Urinary bladder (tissue), 4 donors: ENCODE measurements around the gene LARGE2. TPM values are rescaled to one million over a fixed set of nuclear protein-coding genes. Genes with fewer than 3 reads are reported as not detected.

ENCODE experiments used
- DNase-seq: peaks from one replicate; pipeline ENCODE4 v3.0.0-alpha.2; 2015; ENCODE audit errors: extremely low spot score
- H3K27ac ChIP-seq: one replicate; pipeline ENCODE4 v1.5.1; 2013; ENCODE audit warnings: low read depth, mild to moderate bottlenecking, moderate library complexity
- H3K36me3 ChIP-seq: one replicate; pipeline ENCODE4 v1.6.1; 2013; ENCODE audit warnings: mild to moderate bottlenecking, moderate library complexity; ENCODE audit not compliant: insufficient read depth
- H3K4me1 ChIP-seq: one replicate; pipeline ENCODE4 v1.6.1; 2013; ENCODE audit warnings: mild to moderate bottlenecking, moderate library complexity; ENCODE audit not compliant: insufficient read depth
- H3K4me3 ChIP-seq: one replicate; pipeline ENCODE4 v1.5.1; 2013; ENCODE audit warnings: low read depth, low read length
- WGBS: extraction: QIAGEN DNeasy Blood & Tissue Kit; methylation state at CpG from one replicate; pipeline ENCODE4 v1.1.7; 2013; 5-methylcytosine and 5-hydroxymethylcytosine counted together
- polyA plus RNA-seq: library from polyadenylated mRNA; stranded (reverse); fragments of 200-250 nt; gene quantifications from one replicate; pipeline ENCODE4 v1.2.3, GENCODE V29; 2013
- total RNA-seq: library from RNA; depleted of rRNA; stranded (reverse); fragments of >200 nt; gene quantifications from one replicate; pipeline ENCODE4 v1.2.3, GENCODE V29; 2014
- donor health status: healthy with polysubstance abuse.
- donor health status: healthy.

Gene LARGE2
- total and polyA plus RNA-seq, 2 donors = 1.3 to 4.0 TPM

- WGBS = 84% methylated on average over 3 of the region's 3 CpGs
- DNase-seq = no peak
- Histone ChIP-seq H3K36me3 (no peaks in the 10 kb centered on the region), H3K27ac (no peak overlapping the region), H3K4me1 (peaks cover 1% of the 10 kb centered on the region), H3K4me3 (no peak overlapping the region)
These were observed 3.1 kb downstream of the LARGE2 start for GRCh38 chr11:45925550-45925949.

DNA sequence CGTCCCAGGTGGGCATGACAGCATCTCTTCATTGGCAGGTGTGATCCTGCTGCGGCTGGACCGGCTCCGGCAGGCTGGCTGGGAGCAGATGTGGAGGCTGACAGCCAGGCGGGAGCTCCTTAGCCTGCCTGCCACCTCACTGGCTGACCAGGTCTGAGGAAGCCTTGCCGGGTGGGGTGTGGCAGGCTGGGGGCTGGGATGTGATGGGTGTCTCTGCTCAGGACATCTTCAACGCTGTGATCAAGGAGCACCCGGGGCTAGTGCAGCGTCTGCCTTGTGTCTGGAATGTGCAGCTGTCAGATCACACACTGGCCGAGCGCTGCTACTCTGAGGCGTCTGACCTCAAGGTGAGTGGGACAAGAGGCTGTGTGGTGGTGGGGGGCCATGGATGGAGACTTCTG is 3.5 kb downstream of the LARGE2 start:
- DNase-seq = no peak
- Histone ChIP-seq H3K27ac (no peak overlapping the region), H3K4me1 (peaks cover 1% of the 10 kb centered on the region), H3K36me3 (no peaks in the 10 kb centered on the region), H3K4me3 (no peak overlapping the region)
- WGBS = 62% methylated on average over 12 of the region's 12 CpGs

DNA sequence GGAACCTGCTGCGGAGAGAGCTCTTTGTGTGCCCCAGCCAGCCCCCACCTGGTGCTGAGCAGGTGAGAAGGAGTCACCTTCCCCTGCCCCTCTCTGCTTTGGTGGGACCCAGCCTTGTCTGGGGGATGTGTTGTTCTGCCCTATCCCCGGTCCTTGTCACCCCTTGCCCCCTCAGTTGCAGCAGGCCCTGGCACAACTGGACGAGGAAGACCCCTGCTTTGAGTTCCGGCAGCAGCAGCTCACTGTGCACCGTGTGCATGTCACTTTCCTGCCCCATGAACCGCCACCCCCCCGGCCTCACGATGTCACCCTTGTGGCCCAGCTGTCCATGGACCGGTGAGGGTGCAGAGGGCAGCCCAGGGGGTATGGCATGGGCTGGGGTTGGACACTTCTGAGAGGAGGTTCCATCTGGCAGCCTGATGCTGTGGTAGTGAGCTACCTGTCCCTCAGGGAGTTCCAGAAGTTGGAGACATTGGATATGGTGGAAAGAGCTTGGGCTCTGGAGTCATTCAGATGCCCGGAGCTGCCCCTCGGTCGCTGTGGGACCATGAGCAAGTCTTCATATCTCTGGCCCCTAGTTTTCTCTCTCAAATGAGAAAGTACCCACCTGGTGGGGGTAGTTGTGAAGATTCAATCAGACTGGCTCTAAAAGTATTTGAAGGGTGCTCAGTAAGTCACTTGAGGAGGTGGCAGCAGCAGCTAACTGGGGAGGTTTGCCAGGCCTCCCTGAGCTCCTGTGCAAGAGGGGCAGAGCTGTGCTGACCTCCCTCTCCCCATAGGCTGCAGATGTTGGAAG is 4.3 kb downstream of the LARGE2 start:
- H3K27ac ChIP-seq = no peak overlapping the region
- H3K4me1 ChIP-seq = peaks cover 1% of the 10 kb centered on the region
- no peak overlapping the region for H3K4me3 ChIP-seq
- WGBS = 91% methylated on average over 12 of the region's 12 CpGs
- no peaks in the 10 kb centered on the region for H3K36me3 ChIP-seq
- no peak for DNase-seq

GRCh38 chr11:45927332-45927683 is 4.9 kb downstream of the LARGE2 start:
- Histone ChIP-seq H3K36me3 (no peaks in the 10 kb centered on the region), H3K4me3 (no peak overlapping the region), H3K4me1 (peaks cover 1% of the 10 kb centered on the region), H3K27ac (no peak overlapping the region)
- 76% methylated on average over 15 of the region's 15 CpGs for WGBS
- DNase-seq = no peak

DNA sequence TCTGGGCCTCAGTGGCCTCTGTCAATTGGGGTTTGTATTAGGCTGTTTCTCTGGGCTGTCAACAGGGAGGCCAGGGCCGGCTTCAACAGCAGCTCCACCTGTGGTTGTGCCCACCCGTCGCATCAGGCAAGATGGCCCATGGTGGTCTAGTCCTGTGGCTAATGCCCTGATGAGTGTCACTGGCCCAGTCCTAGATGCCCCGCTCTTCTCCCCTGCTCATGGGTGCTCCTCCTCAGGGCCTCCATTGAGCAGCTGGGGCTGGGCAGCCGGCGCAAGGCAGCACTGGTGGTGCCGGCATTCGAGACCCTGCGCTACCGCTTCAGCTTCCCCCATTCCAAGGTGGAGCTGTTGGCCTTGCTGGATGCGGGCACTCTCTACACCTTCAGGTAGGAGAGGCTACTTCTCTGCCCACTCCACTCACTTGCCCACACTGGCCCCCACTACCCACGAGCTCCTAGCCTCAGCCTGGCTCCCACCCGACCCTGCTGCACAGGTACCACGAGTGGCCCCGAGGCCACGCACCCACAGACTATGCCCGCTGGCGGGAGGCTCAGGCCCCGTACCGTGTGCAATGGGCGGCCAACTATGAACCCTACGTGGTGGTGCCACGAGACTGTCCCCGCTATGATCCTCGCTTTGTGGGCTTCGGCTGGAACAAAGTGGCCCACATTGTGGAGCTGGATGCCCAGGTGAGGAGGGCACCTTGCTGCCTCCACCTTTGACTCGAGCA is 5.4 kb downstream of the LARGE2 start:
- no peaks in the 10 kb centered on the region for H3K36me3 ChIP-seq
- H3K4me1 ChIP-seq = peaks cover 1% of the 10 kb centered on the region
- DNase-seq = no peak
- no peak overlapping the region for H3K4me3 ChIP-seq
- WGBS = 93% methylated on average over 27 of the region's 27 CpGs
- no peak overlapping the region for H3K27ac ChIP-seq

DNA sequence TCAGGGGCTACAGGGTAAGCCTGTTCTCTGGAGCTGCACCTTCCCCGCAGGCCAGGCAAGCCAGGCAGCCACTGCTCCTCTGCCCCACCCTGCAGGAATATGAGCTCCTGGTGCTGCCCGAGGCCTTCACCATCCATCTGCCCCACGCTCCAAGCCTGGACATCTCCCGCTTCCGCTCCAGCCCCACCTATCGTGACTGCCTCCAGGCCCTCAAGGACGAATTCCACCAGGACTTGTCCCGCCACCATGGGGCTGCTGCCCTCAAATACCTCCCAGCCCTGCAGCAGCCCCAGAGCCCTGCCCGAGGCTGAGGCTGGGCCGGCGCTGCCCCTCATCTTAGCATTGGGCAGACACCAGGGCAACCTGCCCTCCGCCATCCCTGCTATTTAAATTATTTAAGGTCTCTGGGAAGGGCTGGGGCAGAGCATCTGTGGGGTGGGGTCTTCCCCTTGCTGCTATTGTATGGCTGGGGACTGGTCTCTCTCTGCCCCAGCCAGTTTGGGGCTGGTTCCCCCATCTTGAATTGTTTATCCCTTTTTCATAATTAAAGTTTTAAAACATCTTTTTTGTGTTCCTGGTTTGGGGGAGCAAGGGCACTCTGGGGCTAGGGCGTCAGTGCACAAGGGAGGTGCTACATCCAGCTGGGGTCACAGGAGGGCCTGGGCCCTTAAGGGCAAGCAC is 6.2 kb downstream of the LARGE2 start:
- Histone ChIP-seq H3K4me3 (no peak overlapping the region), H3K36me3 (peaks cover under 1% of the 10 kb centered on the region), H3K27ac (no peak overlapping the region), H3K4me1 (no peaks in the 10 kb centered on the region)
- DNase-seq = no peak
- 78% methylated on average over 13 of the region's 13 CpGs for WGBS

DNA sequence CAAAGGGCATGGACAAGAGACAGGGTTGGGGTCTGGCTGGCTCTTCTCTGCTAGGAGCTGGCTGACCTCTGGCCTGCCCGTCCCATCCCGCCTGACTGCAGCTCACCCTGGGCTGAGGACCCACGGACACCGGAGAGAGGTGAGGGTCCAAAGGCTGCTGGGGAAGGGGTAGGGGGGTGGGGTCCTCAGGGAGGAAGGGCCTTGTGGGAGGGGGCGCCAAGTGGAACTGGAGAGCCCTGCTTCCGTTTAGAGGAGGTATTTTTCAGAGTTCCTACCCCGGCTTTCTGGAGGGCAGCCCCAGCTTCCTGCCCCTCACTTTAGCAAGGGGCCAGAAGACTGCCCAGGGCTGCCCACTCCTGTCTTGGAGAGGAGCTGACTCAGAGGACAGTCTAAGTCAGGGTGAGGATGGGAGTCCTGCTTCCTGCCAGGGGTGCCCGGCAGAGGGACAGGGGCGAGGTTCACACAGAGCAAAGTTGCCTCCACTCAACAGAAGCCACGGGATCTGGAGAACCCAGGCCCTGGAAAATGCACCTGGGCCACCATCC is 7.1 kb downstream of the LARGE2 start:
- WGBS = 72% methylated on average over 10 of the region's 10 CpGs
- H3K36me3 ChIP-seq = peaks cover 3% of the 10 kb centered on the region
- H3K4me1 ChIP-seq = no peaks in the 10 kb centered on the region
- no peak overlapping the region for H3K27ac ChIP-seq
- no peak overlapping the region for H3K4me3 ChIP-seq
- no peak for DNase-seq

GRCh38 chr11:45930031-45930794 is 7.8 kb downstream of the LARGE2 start:
- no peak for DNase-seq
- H3K4me1 ChIP-seq = no peaks in the 10 kb centered on the region
- no peak overlapping the region for H3K27ac ChIP-seq
- peaks cover 6% of the 10 kb centered on the region for H3K36me3 ChIP-seq
- no peak overlapping the region for H3K4me3 ChIP-seq
- 72% methylated on average over 14 of the region's 14 CpGs for WGBS

- Histone ChIP-seq H3K27ac (no peak overlapping the region), H3K4me3 (no peak overlapping the region), H3K4me1 (no peaks in the 10 kb centered on the region), H3K36me3 (peaks cover 6% of the 10 kb centered on the region)
- 73% methylated on average over 8 of the region's 8 CpGs for WGBS
- peak; percentile 15 for DNase-seq
These were observed 8.6 kb downstream of the LARGE2 start for GRCh38 chr11:45930951-45931570.

DNA sequence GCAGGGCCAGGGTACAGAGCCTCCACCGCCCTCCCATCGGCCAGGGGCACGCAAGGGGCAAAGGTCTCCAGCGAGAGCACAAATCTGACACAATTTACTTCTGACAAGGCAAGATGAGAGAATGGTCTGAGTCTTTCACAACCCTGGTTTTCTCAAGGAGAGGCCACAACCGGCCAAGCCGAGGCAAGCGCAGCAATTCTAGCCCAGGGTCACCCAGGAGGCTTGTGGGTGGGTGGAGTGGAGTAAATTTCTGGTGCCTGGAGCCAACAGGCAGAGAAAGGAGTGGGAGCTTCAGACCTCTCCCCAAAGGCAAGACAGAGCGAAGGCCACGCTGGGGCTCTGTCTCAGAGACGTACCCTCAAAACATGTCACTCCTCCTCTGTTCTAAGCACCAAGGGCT is 9.3 kb downstream of the LARGE2 start:
- H3K4me1 ChIP-seq = no peaks in the 10 kb centered on the region
- H3K36me3 ChIP-seq = peaks cover 6% of the 10 kb centered on the region
- no peak overlapping the region for H3K4me3 ChIP-seq
- no peak for DNase-seq
- no peak overlapping the region for H3K27ac ChIP-seq
- WGBS = 89% methylated on average over 10 of the region's 10 CpGs

GRCh38 chr11:45932217-45932616 is 9.8 kb downstream of the LARGE2 start:
- H3K4me3 ChIP-seq = no peak overlapping the region
- H3K4me1 ChIP-seq = no peaks in the 10 kb centered on the region
- H3K27ac ChIP-seq = no peak overlapping the region
- H3K36me3 ChIP-seq = peaks cover 6% of the 10 kb centered on the region
- DNase-seq = no peak
- 89% methylated on average over 8 of the region's 8 CpGs for WGBS

GRCh38 chr11:45933131-45933831 is 10.8 kb downstream of the LARGE2 start:
- Histone ChIP-seq H3K36me3 (peaks cover 6% of the 10 kb centered on the region), H3K4me3 (no peak overlapping the region)
- DNase-seq = no peak

More at GRCh38 chr11:45933131-45933831, 10.8 kb downstream of the LARGE2 start:
- Histone ChIP-seq H3K27ac (no peak overlapping the region), H3K4me1 (no peaks in the 10 kb centered on the region)
- WGBS = 77% methylated on average over 15 of the region's 15 CpGs
